ENCODE data around the gene DNAJC13. TPM values are rescaled to one million over a fixed set of nuclear protein-coding genes. Genes with fewer than 3 reads are reported as not detected.
A peak's percentile ranks its signal among the peaks of the same experiment; 100 is the strongest.

Gene DNAJC13
- total RNA-seq, 4 donors from 2014 or later, result 20.6 to 52.6 (median 39.7) TPM

DNA sequence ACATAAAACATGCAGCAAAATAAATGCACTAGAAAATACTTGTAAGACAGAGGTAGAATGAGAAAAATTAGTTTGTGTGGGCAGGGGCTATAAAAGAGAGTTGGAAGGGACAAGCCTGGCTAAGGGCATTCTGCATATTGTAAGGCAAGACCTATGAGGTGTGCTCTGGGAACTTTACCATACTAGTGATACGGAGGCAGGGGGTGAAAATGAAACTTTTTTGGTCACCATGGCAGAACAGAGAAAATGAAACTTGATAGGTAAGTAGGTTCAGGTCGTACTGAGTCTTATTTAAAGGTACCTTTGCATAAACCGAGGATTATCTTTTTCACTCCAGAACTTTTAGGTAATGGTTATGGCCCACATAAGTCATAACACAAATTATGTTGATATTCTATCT lies 105.1 kb downstream of the DNAJC13 start:
- Histone ChIP-seq H3K4me3 (no peak overlapping the region), H3K36me3 (peaks cover 81% of the 10 kb centered on the region), H3K9me3 (no peaks in the 10 kb centered on the region), H3K4me1 (no peaks in the 10 kb centered on the region), H3K27me3 (no peaks in the 10 kb centered on the region), H3K27ac (no peak overlapping the region)
- no peak for TF ChIP-seq POLR2AphosphoS5 (IDR thresholded peaks at IDR 0.05)
- TF ChIP-seq POLR2A (IDR thresholded peaks at IDR 0.05), result no peak
- WGBS, result 84% methylated on average over 3 of the region's 3 CpGs
- DNase-seq (ENCODE audit: low spot score in 2 of 2), result no peak

DNA sequence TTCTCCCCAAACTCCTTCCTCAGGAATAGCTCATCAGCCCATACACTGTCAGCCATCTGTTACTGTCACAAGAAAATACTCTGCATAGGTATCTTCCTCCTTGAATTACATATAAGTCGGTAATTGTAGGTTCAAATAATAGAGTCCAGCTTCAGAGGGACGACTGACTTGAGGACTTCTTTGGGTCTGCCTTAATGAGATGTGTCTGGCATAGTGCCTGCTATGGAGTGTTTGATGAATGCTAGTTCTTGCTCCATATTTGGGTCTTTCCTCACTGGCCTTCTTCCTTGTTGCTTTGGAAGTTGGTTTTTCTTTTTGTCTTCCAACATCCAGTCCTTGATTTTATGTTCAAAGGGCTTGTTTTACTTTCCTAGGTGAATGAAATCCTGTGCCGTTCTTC lies 113.3 kb downstream of the DNAJC13 start:
- TF ChIP-seq POLR2AphosphoS5 (IDR thresholded peaks at IDR 0.05) (no peak), EP300 (IDR thresholded peaks at IDR 0.05) (no peak), POLR2A (IDR thresholded peaks at IDR 0.05) (no peak)
- TF ChIP-seq, protein P1, sequence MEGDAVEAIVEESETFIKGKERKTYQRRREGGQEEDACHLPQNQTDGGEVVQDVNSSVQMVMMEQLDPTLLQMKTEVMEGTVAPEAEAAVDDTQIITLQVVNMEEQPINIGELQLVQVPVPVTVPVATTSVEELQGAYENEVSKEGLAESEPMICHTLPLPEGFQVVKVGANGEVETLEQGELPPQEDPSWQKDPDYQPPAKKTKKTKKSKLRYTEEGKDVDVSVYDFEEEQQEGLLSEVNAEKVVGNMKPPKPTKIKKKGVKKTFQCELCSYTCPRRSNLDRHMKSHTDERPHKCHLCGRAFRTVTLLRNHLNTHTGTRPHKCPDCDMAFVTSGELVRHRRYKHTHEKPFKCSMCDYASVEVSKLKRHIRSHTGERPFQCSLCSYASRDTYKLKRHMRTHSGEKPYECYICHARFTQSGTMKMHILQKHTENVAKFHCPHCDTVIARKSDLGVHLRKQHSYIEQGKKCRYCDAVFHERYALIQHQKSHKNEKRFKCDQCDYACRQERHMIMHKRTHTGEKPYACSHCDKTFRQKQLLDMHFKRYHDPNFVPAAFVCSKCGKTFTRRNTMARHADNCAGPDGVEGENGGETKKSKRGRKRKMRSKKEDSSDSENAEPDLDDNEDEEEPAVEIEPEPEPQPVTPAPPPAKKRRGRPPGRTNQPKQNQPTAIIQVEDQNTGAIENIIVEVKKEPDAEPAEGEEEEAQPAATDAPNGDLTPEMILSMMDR (IDR thresholded peaks at IDR 0.05), result no peak
- peaks cover 79% of the 10 kb centered on the region for H3K36me3 ChIP-seq
- no peak overlapping the region for H3K4me3 ChIP-seq
- H3K4me1 ChIP-seq, result no peaks in the 10 kb centered on the region
- no peaks in the 10 kb centered on the region for H3K9me3 ChIP-seq
- WGBS, result 91% methylated on average over 3 of the region's 3 CpGs
- no peaks in the 10 kb centered on the region for H3K27me3 ChIP-seq
- no peak for DNase-seq (ENCODE audit: low spot score in 2 of 2)
- no peak overlapping the region for H3K27ac ChIP-seq

DNA sequence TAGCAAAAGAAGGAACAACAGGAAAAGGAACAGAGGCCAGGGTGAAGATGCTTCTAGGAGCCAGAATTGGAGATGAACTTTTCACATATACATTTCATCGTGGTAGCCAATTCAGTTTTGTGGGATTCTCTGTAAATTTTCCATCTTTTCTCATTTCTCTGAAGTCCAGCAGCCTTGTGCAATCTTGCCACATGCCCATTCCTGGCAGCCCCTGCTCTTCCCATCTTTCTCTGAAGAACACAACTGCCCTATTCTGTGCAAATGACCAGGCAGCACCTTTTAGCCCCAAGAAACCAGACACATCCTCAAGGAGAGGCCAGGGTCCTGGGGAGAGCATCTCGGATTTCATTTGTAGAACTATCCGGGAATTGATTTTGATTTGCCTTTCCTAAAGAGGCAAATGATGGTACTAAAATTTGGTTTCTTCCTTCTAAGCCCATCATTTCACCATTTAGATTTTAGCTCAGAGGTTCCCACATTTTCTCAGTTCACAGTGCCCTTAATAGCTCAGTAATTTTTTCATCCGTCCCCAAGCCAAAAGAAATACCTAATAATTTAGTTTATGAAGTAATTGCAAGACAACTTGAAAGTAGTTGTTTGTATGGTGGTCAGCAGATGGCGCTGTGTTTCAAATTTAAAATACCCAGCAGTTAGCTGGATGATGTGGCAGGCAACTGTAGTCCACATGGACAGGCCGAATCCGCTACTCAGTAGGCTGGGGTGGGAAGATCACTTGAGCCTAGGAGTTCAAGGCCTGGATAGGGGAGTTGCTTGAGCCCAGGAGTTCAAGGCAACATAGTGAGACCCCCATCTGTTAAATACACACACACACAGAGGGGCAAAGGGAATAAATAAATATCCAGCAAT lies 118.5 kb downstream of the DNAJC13 start:
- H3K36me3 ChIP-seq, result peaks cover 63% of the 10 kb centered on the region
- 51% methylated on average over 7 of the region's 7 CpGs for WGBS
- peaks cover 5% of the 10 kb centered on the region for H3K4me1 ChIP-seq
- no peaks in the 10 kb centered on the region for H3K9me3 ChIP-seq
- no peak overlapping the region for H3K4me3 ChIP-seq
- no peak for TF ChIP-seq EP300 (IDR thresholded peaks at IDR 0.05)
- TF ChIP-seq POLR2AphosphoS5 (IDR thresholded peaks at IDR 0.05), result no peak
- TF ChIP-seq POLR2A (IDR thresholded peaks at IDR 0.05), result no peak
- TF ChIP-seq, protein P1 (IDR thresholded peaks at IDR 0.05), result peak; percentile 48 to 57
- DNase-seq (ENCODE audit: low spot score in 2 of 2), result peak; percentile 76 to 80
- no peak overlapping the region for H3K27ac ChIP-seq
- H3K27me3 ChIP-seq, result no peaks in the 10 kb centered on the region

DNA sequence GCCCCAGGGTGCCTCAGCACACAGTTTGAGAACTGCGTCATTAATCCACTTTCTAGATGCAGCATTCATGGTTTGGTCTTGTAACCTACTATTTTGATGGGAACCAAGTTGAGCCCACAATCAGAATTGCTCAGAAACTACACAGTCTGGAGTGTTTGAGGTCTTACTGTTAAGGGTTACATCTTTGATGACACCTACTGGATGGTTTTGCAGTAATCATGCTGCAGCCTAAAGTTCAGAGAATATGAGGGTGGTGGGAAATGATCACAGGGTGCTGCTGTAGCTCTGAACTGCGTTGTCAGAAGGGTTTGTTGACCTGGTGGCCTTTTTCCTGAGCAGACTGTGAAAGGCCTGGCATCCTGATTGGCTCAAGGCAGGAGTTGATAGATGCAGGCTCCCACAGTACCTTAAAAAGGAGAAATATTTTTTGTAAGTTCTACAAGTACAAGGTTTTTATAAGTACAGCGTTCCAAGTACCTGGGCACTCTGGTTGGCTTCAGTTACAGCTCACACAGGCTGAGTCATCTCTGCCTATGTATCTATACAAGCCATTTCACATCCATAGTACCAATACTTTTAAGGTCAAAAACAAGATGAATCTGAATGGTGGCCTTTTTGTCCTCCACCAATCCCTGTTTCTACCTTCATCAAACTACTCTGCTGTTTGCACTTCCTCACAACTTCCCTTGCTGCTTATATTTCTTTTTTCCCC lies 119.3 kb downstream of the DNAJC13 start:
- 70% methylated on average over 3 of the region's 3 CpGs for WGBS
- H3K36me3 ChIP-seq, result peaks cover 58% of the 10 kb centered on the region
- no peaks in the 10 kb centered on the region for H3K27me3 ChIP-seq
- no peak overlapping the region for H3K27ac ChIP-seq
- H3K4me1 ChIP-seq, result peaks cover 5% of the 10 kb centered on the region
- TF ChIP-seq EP300 (IDR thresholded peaks at IDR 0.05) (no peak), POLR2AphosphoS5 (IDR thresholded peaks at IDR 0.05) (no peak), POLR2A (IDR thresholded peaks at IDR 0.05) (no peak)
- TF ChIP-seq, protein P1 (IDR thresholded peaks at IDR 0.05), result no peak
- no peak overlapping the region for H3K4me3 ChIP-seq
- no peaks in the 10 kb centered on the region for H3K9me3 ChIP-seq
- no peak for DNase-seq (ENCODE audit: low spot score in 2 of 2)

DNA sequence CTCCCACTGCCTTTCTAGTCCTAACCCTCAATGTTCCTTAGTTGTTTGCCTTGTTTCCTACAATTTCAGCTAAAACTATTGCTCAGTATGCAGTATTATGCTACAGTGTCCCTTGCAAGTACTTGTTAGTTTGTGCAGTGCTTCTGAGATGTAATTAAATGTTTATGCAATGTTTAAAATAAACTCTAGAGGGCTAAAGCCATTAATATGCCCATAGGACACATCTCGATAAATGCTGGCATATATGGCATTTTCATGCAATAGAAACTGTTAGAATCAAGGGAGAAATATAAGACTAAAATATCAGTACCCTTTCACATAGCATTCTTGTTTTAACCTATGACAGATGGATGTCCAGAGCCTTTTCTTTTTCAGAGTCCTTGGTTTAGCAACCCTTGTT lies 120.0 kb downstream of the DNAJC13 start:
- no peaks in the 10 kb centered on the region for H3K9me3 ChIP-seq
- DNase-seq (ENCODE audit: low spot score in 2 of 2), result no peak
- WGBS, result 89% methylated on average over 1 of the region's 1 CpG
- TF ChIP-seq, protein P1 (IDR thresholded peaks at IDR 0.05), result no peak
- no peak for TF ChIP-seq EP300 (IDR thresholded peaks at IDR 0.05)
- peaks cover 5% of the 10 kb centered on the region for H3K4me1 ChIP-seq
- no peaks in the 10 kb centered on the region for H3K27me3 ChIP-seq
- no peak overlapping the region for H3K27ac ChIP-seq
- peaks cover 54% of the 10 kb centered on the region for H3K36me3 ChIP-seq
- no peak overlapping the region for H3K4me3 ChIP-seq

All from suprapubic skin (tissue), 4 donors.